GM19372 (cell line): ENCODE data around the gene CFAP65.

Source experiments
- ATAC-seq: cut with Tn5 transposase; IDR thresholded peaks from one replicate; pipeline ENCODE4 v1.9.1; 2021; ENCODE audit warnings: mild to moderate bottlenecking, low read depth, moderate library complexity; ENCODE audit not compliant: unreplicated experiment

Gene CFAP65

DNA sequence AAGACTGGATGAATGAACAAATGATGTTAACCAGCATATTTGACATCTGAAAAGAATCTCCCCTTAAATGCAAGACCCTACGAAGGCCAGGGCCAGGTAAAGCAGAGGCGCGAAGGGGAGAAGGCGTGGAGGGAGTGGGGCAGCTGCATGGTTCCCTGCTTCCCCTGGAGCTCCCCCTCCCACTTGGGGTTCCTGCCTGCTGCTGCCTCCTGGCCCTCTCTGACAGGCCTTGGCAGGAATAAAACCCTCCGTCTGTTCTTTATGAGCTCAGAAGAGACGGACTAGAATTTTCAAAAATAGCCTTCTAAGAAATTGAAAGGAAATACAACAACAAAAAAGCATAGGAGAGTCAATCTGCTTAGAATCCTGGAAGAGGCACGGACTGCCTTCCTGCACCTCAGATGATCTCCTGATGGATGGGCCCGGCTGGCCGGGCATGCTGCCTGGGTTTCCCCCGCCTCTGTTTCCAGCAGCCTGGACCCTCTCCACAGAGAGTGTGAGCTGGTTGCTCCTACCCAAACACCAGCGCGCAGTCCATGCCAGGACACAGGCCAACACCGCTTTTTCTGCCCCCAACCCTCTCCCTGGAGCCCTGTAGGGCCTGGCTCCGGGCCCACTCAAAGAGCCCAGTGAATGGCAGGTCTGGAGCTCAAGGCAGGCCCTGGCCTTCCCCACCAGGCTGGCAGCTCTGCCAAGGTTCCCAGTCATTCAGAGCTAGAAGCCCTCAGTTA is 23.9 kb downstream of the CFAP65 start:
- no peak for ATAC-seq

DNA sequence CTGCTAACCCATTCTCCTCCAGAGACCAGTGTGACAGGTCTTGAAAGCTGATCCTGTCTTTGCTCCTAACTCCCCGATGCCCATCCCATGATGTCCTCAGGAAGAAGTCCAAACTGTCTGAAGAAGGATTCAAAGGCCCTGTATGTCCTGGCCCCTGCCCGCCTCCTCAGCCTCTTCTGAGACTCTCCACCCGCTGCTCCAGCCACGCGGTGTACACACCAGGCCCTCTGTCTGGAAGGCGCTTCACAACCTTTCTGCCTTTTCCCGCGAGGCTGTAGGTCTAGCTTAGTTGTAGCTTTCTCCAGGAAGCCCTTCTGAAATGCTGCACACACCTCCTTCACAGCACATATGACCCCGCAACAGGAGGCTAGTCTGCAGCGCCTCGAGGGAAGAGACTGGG is 24.6 kb downstream of the CFAP65 start:
- ATAC-seq: no peak

DNA sequence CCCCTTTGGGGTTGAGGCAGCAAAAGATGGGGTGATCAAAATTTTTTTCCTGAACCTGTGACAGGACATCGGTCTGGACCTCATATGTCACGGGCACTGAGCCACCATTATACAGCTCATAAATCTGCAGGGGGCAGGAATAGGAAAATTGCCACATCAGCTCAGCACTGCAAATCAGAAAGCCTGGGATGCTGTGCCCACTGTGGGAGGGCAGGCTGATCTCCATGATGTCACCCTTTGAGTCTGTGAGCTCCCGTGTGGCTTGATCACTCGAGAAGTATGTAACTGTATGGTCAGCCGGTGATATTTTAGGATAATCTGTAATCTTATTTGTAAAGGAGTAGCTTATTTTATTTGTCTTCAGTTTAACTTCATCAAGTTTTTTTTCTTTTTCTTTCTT is 30.4 kb downstream of the CFAP65 start:
- ATAC-seq: no peak

DNA sequence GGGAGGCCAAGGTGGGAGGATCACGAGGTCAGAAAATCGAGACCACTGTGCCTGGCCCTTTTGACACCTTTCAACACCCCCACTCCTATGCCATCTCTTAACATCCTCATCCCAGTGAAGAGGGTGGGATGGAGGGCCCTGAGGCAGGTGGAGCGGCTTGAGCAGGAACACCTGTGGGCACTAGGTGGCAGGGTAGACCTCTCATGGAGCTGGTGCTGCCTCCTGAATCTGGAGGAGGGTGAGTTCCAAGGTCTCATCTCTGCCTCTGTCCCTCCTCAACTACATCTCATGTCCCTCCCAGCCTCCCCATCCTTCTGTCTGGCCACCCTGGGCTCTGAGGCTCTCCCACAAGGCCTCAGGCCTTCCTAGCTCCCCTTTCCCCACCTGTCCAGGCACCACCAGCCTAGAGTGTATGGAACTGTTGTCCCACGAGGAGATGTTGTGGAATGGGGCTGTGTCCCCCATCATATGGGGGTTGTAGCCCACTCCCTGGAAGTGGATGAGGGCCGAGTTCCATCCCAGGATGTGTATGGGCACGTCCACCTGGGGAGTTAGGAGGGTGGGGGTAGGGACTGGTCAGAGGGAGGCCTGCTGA is 31.1 kb downstream of the CFAP65 start:
- ATAC-seq: no peak

DNA sequence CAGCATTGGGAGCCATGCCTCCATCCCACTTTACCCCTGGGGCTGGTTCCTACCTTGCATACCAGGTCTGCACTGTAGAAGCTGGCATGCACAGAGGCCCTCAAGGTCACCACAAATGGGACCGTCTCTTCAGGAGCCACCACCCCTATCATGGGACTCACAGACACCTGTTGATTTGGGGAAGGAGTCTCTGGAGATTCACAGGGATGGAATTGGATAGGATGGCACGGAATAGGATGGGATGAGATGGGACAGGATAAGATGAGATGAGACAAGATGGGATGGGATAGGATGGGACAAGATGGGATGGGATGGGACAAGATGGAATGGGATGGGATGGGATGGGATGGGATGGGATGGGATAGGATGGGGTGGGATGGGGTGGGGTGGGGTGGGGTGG is 32.0 kb downstream of the CFAP65 start:
- ATAC-seq: no peak

DNA sequence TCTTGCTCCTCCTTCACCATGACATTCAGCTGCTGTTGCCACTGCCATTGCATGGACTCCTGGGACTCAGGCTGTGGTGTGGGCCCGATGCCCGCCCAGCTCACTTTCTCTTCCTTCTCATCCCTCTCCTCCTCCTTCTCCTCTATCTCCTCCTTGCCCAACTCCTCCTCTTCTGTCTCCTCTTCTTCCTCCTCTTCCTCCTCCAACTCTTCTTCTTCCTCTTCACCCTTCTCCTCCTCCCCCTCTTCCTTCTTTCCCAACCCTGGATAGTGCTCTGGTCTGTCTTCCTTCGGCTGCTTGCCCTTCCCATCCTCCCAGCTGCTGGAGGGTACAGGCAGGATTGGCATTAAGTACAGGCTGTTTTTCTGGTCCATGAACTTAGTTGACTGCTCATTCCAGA is 37.3 kb downstream of the CFAP65 start:
- no peak for ATAC-seq

DNA sequence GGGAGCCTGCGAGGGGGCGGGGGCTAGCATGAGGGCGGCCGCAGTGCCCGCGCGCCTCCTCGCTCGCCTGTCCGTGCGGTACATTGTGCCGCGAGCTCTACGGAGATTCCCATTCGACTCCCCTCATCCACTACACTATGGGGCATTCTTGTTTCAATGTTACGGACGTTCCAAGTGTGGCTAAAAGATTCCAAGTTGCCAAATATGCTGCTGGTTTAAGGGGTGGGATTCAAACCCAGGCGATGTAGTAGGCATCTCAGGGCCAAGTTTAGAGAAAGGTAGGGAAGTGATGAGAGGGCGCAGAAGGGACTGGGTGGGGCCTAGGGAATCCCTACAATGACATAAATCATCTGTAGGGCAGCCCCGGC is 38.1 kb downstream of the CFAP65 start:
- no peak for ATAC-seq

DNA sequence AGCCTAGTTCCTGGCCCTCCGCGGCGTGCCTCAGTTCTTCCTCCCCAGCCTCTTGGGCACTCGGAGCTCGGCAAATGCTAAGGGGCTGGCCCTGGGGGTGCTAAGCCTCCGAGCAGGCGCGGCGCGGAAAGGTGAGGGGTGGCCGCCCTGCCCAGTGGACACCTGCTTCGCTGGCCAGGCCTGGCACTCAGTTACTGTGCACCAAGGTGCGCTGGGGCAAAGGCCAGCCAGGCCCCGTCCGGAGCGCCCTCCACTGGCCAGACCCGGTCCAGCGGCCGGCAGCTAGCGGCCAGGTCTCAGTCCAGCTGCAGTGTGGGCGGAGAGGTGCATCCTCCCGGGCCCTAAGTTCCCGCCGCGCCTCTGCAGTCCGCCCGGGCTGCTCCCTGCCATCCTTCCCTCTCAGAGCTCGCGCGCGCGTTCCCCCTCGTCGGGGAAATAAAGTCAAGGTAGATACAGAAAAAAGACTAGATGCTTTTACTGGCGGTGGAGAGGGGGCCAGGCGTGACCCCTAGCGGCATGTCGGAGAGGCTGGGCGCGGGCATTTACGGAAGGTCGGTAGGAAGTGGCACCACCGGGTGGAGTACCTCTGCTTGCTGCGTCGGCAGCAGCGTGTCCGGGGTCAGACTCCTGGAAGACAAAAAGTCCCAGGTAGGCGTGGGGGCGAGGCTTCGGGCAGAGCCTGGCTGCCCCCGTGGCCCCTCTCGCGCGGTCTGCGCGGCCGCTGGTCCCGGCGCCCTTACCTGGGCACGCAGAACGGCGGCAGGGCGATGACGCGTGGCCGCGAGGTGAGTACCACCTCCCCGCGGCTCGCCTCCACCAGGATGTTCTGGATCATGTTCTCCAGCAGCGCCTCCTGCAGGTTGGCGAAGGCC is 38.7 kb downstream of the CFAP65 start:
- no peak for ATAC-seq

DNA sequence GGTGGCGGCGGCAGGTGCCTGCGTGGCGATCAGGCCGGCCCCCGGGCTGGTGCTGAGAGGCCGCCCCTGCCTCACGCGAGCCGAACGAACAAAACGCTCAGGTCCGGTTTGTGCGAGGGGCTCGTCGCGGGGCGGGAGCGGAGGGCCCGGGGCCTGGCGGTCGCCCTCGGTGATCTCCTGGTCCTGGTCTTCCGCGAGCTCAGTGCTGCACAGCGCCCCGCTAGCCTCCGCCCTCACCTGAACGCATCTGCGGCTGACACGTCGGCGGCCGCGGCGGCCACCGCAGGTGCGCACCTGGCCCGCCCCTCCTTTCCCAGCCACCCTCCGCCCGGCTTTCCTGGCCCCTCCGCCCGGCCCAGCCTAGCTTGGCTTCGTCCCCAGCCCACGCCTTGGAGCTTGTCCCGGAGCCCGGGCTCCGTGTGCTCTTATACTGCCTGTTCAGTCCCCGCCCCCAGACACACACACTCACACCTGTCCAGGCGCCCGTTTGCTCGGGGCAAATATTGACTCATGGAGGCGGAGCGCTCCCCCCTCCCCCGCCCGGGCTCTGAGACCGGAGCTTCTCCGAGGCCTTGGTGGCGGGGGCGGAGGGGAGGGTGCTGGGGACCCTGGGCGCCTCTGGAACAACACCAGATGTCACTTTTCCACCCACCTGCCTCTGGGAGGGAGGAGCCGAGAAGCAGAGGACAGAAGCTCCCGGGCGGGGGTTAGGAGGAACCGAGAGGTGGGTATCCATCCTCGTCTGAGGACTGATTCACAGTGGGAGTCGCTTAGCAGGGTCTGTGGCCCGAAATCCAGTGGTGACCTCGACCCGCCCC is 39.5 kb downstream of the CFAP65 start:
- no peak for ATAC-seq

DNA sequence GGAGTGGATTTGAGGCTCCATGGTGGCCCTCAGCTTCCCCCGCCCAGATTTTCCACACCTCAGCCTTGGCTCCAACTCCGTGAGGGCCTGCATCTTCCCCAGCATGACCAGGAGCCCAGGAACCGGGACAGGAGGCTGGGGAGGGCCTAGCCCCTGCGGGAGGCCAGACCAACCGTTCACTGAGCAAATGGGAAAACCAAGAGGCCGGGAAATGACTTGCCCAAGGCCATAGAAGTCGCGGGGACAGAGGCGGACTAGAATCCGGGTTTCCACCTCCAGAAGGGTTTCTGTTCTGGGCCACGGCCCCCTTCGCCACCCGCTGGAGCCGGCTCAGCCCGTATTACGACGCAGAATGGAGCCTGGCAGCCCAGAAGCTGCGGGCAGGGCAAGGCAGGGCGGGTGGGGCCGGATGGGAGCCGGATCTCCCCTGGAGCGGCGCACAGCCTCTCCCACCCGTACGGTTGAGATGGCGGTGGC is 40.2 kb downstream of the CFAP65 start:
- no peak for ATAC-seq

DNA sequence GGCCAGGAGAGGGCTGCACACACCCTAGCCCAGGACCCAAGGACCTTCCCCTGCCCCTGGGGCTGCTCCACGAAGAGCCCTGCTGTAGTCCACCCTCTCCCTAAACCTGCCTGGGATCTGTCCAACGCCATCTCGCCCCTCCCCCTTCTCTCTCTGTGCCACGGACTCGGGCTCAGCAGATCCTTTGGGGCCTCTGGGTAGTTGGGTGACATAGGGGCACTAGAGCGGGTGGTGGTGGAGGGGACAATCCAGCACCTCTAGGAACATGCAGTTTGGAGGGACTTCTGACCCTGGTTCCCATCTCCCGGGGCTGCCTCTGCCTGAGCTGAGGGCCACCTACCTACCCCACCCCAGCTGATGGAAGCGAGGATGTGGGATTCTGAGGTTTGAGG is 40.8 kb downstream of the CFAP65 start:
- ATAC-seq: no peak

DNA sequence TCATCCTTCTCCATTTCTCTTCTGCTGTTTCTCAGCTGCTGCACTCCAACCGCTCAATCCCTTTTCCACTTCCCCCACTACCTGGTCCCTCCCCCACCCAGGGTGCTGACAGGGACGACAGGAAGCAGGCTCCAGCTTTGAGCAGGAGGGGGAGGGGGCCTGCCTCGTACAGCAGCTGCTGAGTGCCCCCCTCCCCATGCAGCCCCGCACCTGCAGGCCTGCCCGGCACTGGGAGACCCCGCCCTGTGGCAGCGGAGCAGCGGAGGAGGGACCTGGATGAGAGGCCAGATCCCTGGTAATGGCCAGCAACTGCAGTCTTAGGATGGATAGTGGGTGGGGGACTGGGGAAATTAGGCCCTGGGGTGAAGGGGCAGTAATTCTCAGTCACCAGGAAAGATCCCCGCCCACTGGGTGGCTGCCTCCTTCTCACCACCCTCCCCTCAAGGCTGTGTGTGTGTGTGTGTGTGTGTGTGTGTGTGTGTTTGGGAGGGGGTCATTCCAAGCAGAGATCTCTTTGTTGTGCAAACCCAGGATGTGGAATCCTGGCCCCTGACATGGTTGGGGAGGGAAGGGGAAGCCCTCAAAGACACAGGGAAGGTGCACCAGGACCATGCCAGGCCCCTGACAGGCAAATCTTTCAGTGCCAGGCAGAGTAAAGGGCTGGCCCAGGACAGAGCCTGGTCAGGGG is 41.3 kb downstream of the CFAP65 start:
- ATAC-seq: no peak

DNA sequence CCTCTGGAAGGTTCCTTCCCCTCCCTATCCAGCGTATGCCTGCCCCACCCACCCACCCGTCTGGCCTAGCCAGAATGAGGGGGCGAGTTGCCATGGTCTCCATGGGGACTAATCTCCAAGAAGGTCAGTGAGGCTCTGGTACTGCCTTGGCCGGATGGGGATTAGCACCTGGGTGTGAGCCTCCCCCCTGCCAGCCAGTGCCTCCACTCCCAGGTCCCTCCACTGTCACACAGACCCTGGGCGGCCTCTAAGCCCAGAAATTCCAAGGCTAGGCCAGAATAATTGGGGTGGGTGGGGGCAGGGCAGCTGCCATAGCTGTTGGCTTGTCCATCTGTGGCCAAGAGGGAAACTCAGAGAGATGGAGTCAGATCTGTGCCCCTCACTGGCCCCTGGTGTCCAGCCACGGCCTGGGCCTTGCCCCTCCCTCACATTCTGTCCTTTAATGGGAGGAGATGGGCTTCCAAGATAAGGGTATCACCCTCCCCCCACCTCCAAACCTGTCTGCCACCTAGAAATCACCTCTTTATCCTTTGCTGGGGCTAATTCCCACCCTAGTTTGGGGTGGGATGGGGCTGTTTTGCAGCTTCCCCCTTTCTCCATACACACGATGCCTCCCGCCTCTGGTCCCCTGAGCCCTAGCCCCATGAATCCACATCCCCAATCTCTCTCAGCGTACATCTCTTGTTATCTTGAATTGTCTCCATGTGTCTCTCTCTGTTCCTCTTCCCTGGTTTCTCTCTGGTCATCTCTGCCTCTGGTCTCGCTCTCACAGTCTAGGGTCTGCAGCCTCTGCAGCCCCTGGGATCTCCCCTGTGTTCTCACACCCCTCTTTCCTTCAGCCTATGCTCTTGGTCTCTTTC is 42.1 kb downstream of the CFAP65 start:
- no peak for ATAC-seq

DNA sequence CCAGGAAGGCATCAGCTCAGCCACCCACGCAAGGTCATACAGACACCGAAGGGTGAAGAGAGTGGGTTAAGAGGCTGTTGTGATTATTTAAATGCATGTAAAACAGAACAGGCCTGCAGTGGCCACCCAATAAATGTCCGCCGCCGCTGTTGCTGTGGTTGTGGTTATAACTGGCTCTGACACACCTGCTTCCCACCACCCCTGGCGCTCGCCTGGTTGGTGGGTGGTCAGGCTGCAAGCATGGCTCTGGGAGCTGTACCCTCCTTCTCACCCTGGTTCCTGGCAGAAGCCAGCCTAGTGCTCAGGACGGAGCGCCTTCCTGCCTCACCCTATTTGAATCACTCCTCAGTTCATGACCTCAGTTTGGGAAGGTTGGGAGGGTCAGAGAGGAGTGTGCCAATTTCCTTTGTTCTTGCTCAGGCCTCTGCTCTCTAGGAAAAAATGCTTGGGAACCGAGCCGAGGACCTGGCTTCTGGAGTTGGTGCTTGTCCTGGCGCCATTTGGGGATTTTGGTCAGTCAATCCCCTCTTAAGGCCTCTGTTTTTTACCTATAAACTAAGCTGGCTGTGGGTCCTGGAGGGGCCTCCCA is 42.8 kb downstream of the CFAP65 start:
- ATAC-seq: no peak

DNA sequence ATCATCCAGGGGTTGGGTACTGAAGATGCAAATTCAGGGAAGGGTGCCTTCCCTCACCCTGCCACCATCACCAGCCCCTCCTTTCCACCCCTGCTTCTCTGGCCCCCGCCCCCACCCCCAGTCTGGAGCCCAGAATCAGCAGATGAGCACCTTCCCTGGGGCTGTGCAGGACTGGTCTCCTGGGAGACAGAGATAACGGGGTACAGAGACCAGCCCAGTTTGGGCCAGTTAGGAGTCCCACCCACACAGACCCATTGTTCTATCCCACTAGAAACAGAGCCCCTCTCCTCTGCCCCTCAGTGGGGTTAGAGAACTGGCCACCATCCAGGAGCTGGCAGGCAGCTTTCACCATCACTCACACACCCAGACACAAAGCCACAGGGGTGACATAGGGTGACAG is 43.6 kb downstream of the CFAP65 start:
- no peak for ATAC-seq

DNA sequence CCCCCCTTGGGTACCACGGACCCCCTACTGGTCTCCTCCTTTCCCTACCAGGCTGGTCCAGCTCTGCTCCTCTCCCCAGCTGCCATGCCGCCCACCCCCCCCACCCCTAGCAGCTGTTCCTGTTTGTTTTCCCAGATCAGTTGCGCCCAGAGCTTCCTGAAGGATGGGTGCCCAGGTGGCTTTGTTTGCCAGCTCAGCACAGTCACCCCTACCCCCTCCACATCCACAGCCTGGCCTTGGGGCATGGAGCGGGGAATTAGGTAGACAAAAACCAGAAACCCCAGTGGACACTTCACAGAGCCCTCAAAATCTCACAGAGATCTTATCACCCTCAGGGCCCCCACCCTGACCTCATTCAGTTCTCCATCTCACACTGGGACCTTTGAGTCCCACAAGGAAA is 44.4 kb downstream of the CFAP65 start:
- ATAC-seq: no peak

DNA sequence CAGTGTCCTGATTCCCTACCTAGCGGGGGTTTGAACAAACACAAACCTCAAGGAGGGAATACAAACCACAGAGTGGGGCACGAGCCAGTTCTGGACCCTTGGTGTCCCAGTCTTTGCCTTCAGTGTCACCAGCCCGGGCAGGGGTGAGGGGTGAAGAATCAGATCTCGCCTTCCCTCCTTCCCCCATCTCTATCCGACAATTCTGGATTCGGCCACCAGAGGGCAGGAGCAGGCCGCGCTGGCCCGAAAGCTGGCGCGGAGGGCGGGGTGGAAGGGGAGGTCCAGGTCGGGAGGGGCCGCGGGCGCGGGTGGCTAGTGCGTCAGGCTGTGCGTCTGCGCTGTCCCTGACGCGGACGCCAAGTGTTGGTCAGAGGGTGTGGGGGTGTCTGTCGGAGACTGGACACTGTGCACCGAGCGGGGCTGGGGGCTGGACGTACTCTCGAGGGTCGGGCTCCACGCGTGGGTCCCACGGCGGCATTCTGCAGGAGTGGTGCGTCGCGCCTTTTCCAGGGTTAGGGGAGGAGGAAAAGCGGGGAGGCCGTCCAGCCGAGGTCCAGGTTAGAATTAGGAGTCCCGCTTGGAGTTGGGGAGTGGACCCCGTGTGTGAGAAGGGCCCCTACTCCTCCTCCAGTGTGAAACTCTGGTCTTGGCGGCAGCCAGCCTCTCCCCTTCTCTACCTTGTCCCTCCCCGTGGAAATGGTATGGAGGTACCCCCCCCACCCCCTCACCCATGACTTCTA is 45.2 kb downstream of the CFAP65 start:
- peak; percentile 55 for ATAC-seq

DNA sequence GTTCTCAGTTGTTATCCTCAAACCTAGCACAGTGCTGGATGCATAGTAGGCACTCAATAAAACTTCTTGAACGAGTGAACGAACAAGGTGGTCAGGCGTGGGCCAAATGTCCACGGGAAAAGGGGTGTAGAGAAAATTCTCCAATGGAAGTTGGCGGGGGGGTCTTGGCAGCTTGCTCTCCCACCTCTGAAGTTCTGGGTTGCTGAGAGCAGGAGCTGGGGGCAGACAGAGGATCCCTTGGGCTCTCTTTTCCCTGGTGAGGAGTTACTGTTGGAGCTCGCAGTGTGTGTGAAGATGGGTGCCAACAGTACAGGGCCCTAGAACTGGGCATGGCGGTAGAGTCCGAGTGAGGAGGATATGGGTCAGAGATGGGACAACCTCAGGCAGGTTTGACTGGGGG is 45.8 kb downstream of the CFAP65 start:
- ATAC-seq: no peak
